T47D (cell line): ENCODE measurements around the gene GKN1.

Experiments used
- DNase-seq, 2 experiments: peaks; one replicate each; pipeline versions ENCODE4 v3.0.0 to v3.0.0-alpha.2; 2011 to 2012; ENCODE audit warnings: low read depth in 1 of 2, low spot score in 1 of 2
- JUND ChIP-seq: IDR thresholded peaks from 2 replicates; pipeline ENCODE4 v1.6.1; 2012; ENCODE audit warnings: low read depth
- in situ Hi-C: cut with HindIII; loops from 2 replicates; pipeline ENCODE4 v1.10.0; 2016; ENCODE audit warnings: low sequenced_read_pairs, low pct_unique_long_range_greater_than_20kb

GKN1 gene

GRCh38 chr2:68993660-68994059 is 19.2 kb downstream of the GKN1 start:
- DNase-seq = no peak
- in situ Hi-C loops = no loop called here
- TF ChIP-seq JUND = no peak

GRCh38 chr2:68994864-68995263 is 20.4 kb downstream of the GKN1 start:
- in situ Hi-C loops = no loop called here
- no peak for DNase-seq
- no peak for TF ChIP-seq JUND

GRCh38 chr2:68995916-68996315 is 21.5 kb downstream of the GKN1 start:
- no peak for TF ChIP-seq JUND
- in situ Hi-C loops = no loop called here
- DNase-seq = no peak

- no peak for TF ChIP-seq JUND
- in situ Hi-C loops = no loop called here
- DNase-seq = no peak
Observed at GRCh38 chr2:68997401-68997800, 23.0 kb downstream of the GKN1 start.

GRCh38 chr2:69001879-69002278 is 27.4 kb downstream of the GKN1 start:
- TF ChIP-seq JUND = no peak
- no peak for DNase-seq
- in situ Hi-C loops = no loop called here

GRCh38 chr2:69003731-69004130 is 29.3 kb downstream of the GKN1 start:
- in situ Hi-C loops = no loop called here
- DNase-seq = no peak
- no peak for TF ChIP-seq JUND

- in situ Hi-C loops = no loop called here
- DNase-seq = no peak
- no peak for TF ChIP-seq JUND
Observed at GRCh38 chr2:69007169-69007568, 32.7 kb downstream of the GKN1 start.

GRCh38 chr2:69007603-69008002 is 33.2 kb downstream of the GKN1 start:
- in situ Hi-C loops = no loop called here
- DNase-seq = no peak
- TF ChIP-seq JUND = no peak

- in situ Hi-C loops = no loop called here
- DNase-seq = no peak
- no peak for TF ChIP-seq JUND
Observed at GRCh38 chr2:69010437-69011194, 36.2 kb downstream of the GKN1 start.

GRCh38 chr2:69011611-69012157 is 37.2 kb downstream of the GKN1 start:
- TF ChIP-seq JUND = no peak
- DNase-seq = no peak
- in situ Hi-C loops = no loop called here

- peak in 1 of 2 experiments; percentile 57 for DNase-seq
- no peak for TF ChIP-seq JUND
- in situ Hi-C loops = no loop called here
Observed at GRCh38 chr2:69012310-69013141, 38.1 kb downstream of the GKN1 start.

- TF ChIP-seq JUND = no peak
- peak; percentile 55 to 72 for DNase-seq
- in situ Hi-C loops = no loop called here
Observed at GRCh38 chr2:69013142-69013839, 38.9 kb downstream of the GKN1 start, which contains the start of gene ANTXR1. TSS of gene ANTXR1 (plus strand) at chr2:69013179. CDS start at chr2:69013500, 321 bp downstream.
